ENCODE results near the gene SIN3A. TPM values are rescaled to one million over a fixed set of nuclear protein-coding genes. Genes with fewer than 3 reads are reported as not detected.

SIN3A gene
- total RNA-seq, 1 experiment from 2014 or later, result 64.4 TPM

DNA sequence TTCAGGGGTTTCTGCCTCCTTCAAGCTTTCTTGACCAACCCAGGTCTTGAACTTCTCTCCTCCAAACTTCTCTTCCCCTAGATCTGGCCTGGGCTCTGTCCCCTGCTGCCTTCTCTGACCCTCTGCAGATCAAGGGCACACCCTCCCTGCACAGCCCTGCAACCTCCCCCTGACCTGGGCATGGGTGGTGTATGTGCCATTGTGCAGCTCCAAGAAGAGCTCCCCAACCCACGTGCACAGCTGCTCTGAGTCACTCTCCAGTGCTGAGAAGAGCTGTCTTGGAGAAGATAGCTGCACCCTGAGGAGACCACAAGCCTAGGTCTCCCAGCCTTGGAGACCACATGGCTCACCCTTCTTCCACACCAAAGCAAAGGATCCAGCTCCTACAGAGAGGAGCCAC is 91.1 kb downstream of the SIN3A start:
- Mint-ChIP-seq H3K4me1 (ENCODE audit: low read depth, unreplicated experiment) (no peaks in the 10 kb centered on the region), H3K9me3 (ENCODE audit: unreplicated experiment) (no peaks in the 10 kb centered on the region), H3K36me3 (ENCODE audit: insufficient read depth, unreplicated experiment) (peaks cover 13% of the 10 kb centered on the region), H3K4me3 (ENCODE audit: unreplicated experiment) (no peak overlapping the region), H3K27me3 (ENCODE audit: insufficient read depth, unreplicated experiment) (no peaks in the 10 kb centered on the region), H3K27ac (ENCODE audit: unreplicated experiment) (no peak overlapping the region)
- Histone ChIP-seq H3K9me3 (no peaks in the 10 kb centered on the region), H3K4me1 (no peaks in the 10 kb centered on the region), H3K4me3 (ENCODE audit: low read depth, low read length) (no peak overlapping the region), H3K36me3 (ENCODE audit: control insufficient read depth, insufficient read depth, low read length) (no peaks in the 10 kb centered on the region), H3K27me3 (replicated peaks; ENCODE audit: control insufficient read depth, insufficient read depth, low read length) (no peaks in the 10 kb centered on the region)
- TF ChIP-seq, protein P1, sequence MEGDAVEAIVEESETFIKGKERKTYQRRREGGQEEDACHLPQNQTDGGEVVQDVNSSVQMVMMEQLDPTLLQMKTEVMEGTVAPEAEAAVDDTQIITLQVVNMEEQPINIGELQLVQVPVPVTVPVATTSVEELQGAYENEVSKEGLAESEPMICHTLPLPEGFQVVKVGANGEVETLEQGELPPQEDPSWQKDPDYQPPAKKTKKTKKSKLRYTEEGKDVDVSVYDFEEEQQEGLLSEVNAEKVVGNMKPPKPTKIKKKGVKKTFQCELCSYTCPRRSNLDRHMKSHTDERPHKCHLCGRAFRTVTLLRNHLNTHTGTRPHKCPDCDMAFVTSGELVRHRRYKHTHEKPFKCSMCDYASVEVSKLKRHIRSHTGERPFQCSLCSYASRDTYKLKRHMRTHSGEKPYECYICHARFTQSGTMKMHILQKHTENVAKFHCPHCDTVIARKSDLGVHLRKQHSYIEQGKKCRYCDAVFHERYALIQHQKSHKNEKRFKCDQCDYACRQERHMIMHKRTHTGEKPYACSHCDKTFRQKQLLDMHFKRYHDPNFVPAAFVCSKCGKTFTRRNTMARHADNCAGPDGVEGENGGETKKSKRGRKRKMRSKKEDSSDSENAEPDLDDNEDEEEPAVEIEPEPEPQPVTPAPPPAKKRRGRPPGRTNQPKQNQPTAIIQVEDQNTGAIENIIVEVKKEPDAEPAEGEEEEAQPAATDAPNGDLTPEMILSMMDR (IDR thresholded peaks at IDR 0.05; ENCODE audit: insufficient read depth in 1 of 2, low read depth in 1 of 2, low read length in 1 of 2, severe bottlenecking in 1 of 2, unreplicated experiment in 1 of 2), result no peak
- intact Hi-C loops (cut with micrococcal nuclease; ENCODE audit: unreplicated experiment), result no loop called here
- BruUV-seq (replicated peaks), result no TSS peak
- ChIA-PET POLR2A (no interaction called here), CTCF (interaction anchor here (0.6 kb wide), 1 partner anchor 426 kb away, joined by 3 read pairs; no protein-coding TSS in a partner anchor)
- DNase-seq, result no peak

DNA sequence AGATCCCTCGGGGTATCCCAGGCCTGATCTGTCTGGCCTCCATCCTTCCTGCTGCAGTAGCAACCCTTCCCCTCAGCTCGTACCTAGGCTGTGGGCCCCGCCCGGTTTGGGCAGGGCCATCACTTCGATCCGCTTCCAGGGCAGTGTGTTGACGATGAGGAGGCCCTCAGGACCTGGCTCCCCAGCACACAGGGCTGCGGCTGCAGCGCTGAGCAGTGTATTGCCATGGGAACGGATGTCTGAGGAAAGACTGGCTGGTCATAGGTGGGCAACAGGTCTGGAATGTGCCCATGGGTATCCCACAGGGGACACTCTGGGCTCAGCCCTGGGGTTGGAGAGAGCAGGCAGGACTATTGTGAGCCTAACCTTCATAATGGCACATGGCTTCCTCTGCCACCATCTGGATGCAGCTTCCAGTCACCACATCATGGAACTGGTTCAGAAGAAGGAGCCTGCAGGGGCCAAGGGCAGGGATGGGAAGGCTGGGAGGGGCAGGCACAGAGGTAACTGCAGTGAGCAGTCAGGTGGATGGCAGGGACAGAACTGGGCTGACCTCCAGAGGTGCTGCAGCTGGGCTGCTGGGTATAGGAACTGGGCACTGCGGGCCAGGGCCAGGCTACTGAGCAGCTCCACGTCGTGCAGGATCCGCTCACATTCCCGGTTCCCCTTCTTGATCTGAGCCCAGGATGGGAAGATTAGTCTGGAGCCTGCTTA is 91.8 kb downstream of the SIN3A start:
- H3K36me3 Mint-ChIP-seq (ENCODE audit: insufficient read depth, unreplicated experiment), result peaks cover 13% of the 10 kb centered on the region
- ChIA-PET CTCF (no interaction called here), POLR2A (interaction anchor here (1.0 kb wide), 1 partner anchor 8 kb away, joined by 3 read pairs; no protein-coding TSS in a partner anchor)
- no peak overlapping the region for H3K4me3 Mint-ChIP-seq (ENCODE audit: unreplicated experiment)
- Histone ChIP-seq H3K4me3 (ENCODE audit: low read depth, low read length) (no peak overlapping the region), H3K36me3 (ENCODE audit: control insufficient read depth, insufficient read depth, low read length) (no peaks in the 10 kb centered on the region), H3K9me3 (no peaks in the 10 kb centered on the region), H3K4me1 (no peaks in the 10 kb centered on the region), H3K27me3 (replicated peaks; ENCODE audit: control insufficient read depth, insufficient read depth, low read length) (no peaks in the 10 kb centered on the region)
- no peak for DNase-seq
- no peaks in the 10 kb centered on the region for H3K27me3 Mint-ChIP-seq (ENCODE audit: insufficient read depth, unreplicated experiment)
- H3K27ac Mint-ChIP-seq (ENCODE audit: unreplicated experiment), result no peak overlapping the region
- intact Hi-C loops (cut with micrococcal nuclease; ENCODE audit: unreplicated experiment), result no loop called here
- no peaks in the 10 kb centered on the region for H3K4me1 Mint-ChIP-seq (ENCODE audit: low read depth, unreplicated experiment)
- TF ChIP-seq, protein P1 (IDR thresholded peaks at IDR 0.05; ENCODE audit: insufficient read depth in 1 of 2, low read depth in 1 of 2, low read length in 1 of 2, severe bottlenecking in 1 of 2, unreplicated experiment in 1 of 2), result no peak
- no TSS peak for BruUV-seq (replicated peaks)
- no peaks in the 10 kb centered on the region for H3K9me3 Mint-ChIP-seq (ENCODE audit: unreplicated experiment)

DNA sequence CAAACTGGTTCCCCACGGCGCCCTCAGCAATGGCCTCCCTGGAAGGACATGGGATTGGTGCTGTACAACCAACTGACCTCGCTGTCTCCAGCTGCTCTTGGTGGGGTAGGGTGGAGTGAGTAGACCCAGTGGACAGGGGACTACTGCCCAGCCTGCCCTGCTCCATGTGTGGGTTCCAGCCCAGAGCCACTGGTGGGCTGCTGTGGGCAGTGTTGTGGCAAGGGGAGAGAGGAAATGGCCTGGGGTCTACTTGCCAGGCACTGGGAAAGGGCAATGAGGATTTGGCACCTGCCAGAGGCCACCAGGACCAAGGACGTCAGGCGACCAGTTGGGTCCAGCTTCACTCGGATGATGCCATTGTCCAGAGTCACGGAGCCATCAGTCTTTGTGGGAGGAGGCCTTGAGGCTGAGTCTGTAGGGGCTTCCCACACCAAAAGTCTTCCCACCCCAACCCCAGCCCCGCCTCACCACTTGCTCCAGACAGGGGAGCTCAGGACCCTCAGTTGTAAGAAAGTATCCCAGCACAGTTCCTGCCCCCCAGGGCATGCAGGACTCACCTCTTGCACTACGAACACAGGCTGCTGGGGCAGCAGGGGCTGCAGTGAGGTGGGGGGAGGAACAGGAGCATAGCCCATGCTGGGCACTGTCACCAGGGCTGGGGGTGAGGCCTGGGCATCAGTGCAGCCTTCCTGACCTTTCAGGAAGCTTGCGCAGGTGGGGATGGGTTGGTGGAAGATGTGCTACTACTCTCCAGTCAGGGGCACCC is 92.5 kb downstream of the SIN3A start:
- no peaks in the 10 kb centered on the region for H3K9me3 Mint-ChIP-seq (ENCODE audit: unreplicated experiment)
- DNase-seq, result no peak
- H3K27me3 Mint-ChIP-seq (ENCODE audit: insufficient read depth, unreplicated experiment), result no peaks in the 10 kb centered on the region
- no peak overlapping the region for H3K4me3 ChIP-seq (ENCODE audit: low read depth, low read length)
- H3K4me1 Mint-ChIP-seq (ENCODE audit: low read depth, unreplicated experiment), result no peaks in the 10 kb centered on the region
- intact Hi-C loops (cut with micrococcal nuclease; ENCODE audit: unreplicated experiment), result no loop called here
- POLR2A ChIA-PET, result interaction anchor here (1.0 kb wide), 1 partner anchor 9 kb away, joined by 3 read pairs; no protein-coding TSS in a partner anchor
- CTCF ChIA-PET, result no interaction called here
- no peaks in the 10 kb centered on the region for H3K4me1 ChIP-seq
- no peaks in the 10 kb centered on the region for H3K9me3 ChIP-seq
- BruUV-seq (replicated peaks), result no TSS peak
- peaks cover 8% of the 10 kb centered on the region for H3K36me3 Mint-ChIP-seq (ENCODE audit: insufficient read depth, unreplicated experiment)
- no peaks in the 10 kb centered on the region for H3K27me3 ChIP-seq (replicated peaks; ENCODE audit: control insufficient read depth, insufficient read depth, low read length)
- H3K36me3 ChIP-seq (ENCODE audit: control insufficient read depth, insufficient read depth, low read length), result no peaks in the 10 kb centered on the region
- H3K4me3 Mint-ChIP-seq (ENCODE audit: unreplicated experiment), result no peak overlapping the region
- H3K27ac Mint-ChIP-seq (ENCODE audit: unreplicated experiment), result no peak overlapping the region
- TF ChIP-seq, protein P1 (IDR thresholded peaks at IDR 0.05; ENCODE audit: insufficient read depth in 1 of 2, low read depth in 1 of 2, low read length in 1 of 2, severe bottlenecking in 1 of 2, unreplicated experiment in 1 of 2), result no peak
